H1 (cell line): ENCODE results near the gene FGR.

ENCODE experiments used
- CEBPB ChIP-seq: IDR thresholded peaks from 2 replicates; pipeline ENCODE4 v1.6.1; 2012; ENCODE audit warnings: low read depth, low read length
- EP300 ChIP-seq, 2 experiments: IDR thresholded peaks; 1 replicate in 1 of 2; 2 replicates in 1 of 2; pipeline ENCODE4 v1.6.1; 2011 to 2012; ENCODE audit warnings: low read depth in 2 of 2, low read length in 2 of 2, mild to moderate bottlenecking in 2 of 2, borderline replicate concordance in 1 of 2, inconsistent platforms in 1 of 2, moderate library complexity in 1 of 2
- EZH2 ChIP-seq: fragments of 200-600 bp; sonication (generic); IDR thresholded peaks from 2 replicates; pipeline ENCODE4 v1.7.1; 2012; ENCODE audit warnings: low read depth, mild to moderate bottlenecking, moderate library complexity, low read length, inconsistent platforms; ENCODE audit not compliant: severe bottlenecking
- JUN ChIP-seq: IDR thresholded peaks from 2 replicates; pipeline ENCODE4 v1.6.1; 2011; ENCODE audit warnings: low read depth, mild to moderate bottlenecking, improper control_type of control experiment, low read length
- KDM1A ChIP-seq: fragments of 200-600, 300-600 bp; sonication (generic); IDR thresholded peaks from 2 replicates; pipeline ENCODE4 v1.7.1; 2016; ENCODE audit warnings: mild to moderate bottlenecking, low read length, borderline replicate concordance
- POLR2A ChIP-seq, 2 experiments: IDR thresholded peaks; 1 replicate in 1 of 2; 2 replicates in 1 of 2; pipeline ENCODE4 v1.6.1; 2011; ENCODE audit warnings: low read depth in 2 of 2, low read length in 2 of 2, mild to moderate bottlenecking in 2 of 2; ENCODE audit errors: control extremely low read depth in 1 of 2
- RAD21 ChIP-seq, 2 experiments: IDR thresholded peaks in 1 of 2; conservative IDR thresholded peaks in 1 of 2; 2 replicates each; pipeline ENCODE4 v1.6.1; 2011; ENCODE audit warnings: low read depth in 2 of 2, low read length in 2 of 2, improper control_type of control experiment in 1 of 2, inconsistent platforms in 1 of 2, mild to moderate bottlenecking in 1 of 2, moderate library complexity in 1 of 2
- SIRT6 ChIP-seq: IDR thresholded peaks from one replicate; pipeline ENCODE4 v1.7.1; 2012; ENCODE audit warnings: low read length, inconsistent platforms
- SP2 ChIP-seq: IDR thresholded peaks from 2 replicates; pipeline ENCODE4 v1.6.1; 2012; ENCODE audit warnings: mild to moderate bottlenecking, low read length, inconsistent platforms
- TBP ChIP-seq: IDR thresholded peaks from 2 replicates; pipeline ENCODE4 v1.6.1; 2011; ENCODE audit warnings: low read depth, low read length, improper control_type of control experiment
- ZNF274 ChIP-seq: IDR thresholded peaks from 2 replicates; pipeline ENCODE4 v1.7.0; 2012; ENCODE audit warnings: low read length, borderline replicate concordance; ENCODE audit errors: extremely low read depth
- TF ChIP-seq, protein P1 (sequence below), 3 experiments: IDR thresholded peaks; 1 replicate in 2 of 3; 2 replicates in 1 of 3; pipeline versions ENCODE4 v1.5.1 to v1.6.1; 2011; ENCODE audit warnings: low read length in 3 of 3, mild to moderate bottlenecking in 3 of 3, inconsistent platforms in 2 of 3, low read depth in 1 of 3, moderate library complexity in 1 of 3; ENCODE audit not compliant: insufficient read depth in 1 of 3; ENCODE audit errors: control extremely low read depth in 1 of 3
- TF ChIP-seq, protein P2 (sequence below): IDR thresholded peaks from 2 replicates; pipeline ENCODE4 v1.6.1; 2012; ENCODE audit warnings: inconsistent platforms

DNA sequence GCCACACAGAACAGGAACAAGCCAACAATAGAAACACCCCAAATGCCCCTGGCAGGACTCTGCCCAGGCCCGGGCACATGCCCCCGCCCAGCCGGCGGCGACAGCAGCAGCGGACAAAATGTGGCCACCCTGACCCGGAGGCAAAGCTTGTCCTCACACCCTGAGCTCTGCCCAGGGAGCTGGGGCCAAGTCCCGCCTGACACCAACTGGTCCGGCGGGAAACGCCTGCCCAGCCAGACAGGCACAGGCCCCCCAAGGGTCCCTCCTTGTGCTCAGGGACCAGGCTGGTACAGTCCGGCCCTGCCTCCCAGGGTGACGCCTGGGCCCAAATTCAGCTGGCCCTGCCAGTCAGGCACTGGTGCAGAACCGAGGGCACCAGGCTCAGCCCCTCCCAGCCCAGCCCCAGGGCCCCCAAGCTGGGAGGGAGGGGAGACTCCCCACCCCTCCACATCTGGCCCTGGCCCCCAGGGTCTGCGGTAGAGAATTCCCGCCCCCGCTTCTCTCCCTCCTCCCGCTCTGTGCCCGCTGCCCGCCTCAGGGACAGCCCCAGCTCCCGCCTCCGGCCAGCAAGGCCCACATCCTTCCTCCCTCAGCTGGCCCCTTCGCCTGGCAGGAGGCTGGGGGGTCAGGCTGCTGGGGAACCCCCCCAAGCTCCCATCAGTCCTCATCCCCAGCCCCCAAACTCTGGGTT lies 33.1 kb downstream of the FGR start:
- no peak for TF ChIP-seq RAD21 (IDR thresholded peaks at IDR 0.05 in 1 of 2, conservative IDR thresholded peaks at IDR 0.05 in 1 of 2; ENCODE audit: low read depth in 2 of 2, low read length in 2 of 2)
- TF ChIP-seq, protein P1, sequence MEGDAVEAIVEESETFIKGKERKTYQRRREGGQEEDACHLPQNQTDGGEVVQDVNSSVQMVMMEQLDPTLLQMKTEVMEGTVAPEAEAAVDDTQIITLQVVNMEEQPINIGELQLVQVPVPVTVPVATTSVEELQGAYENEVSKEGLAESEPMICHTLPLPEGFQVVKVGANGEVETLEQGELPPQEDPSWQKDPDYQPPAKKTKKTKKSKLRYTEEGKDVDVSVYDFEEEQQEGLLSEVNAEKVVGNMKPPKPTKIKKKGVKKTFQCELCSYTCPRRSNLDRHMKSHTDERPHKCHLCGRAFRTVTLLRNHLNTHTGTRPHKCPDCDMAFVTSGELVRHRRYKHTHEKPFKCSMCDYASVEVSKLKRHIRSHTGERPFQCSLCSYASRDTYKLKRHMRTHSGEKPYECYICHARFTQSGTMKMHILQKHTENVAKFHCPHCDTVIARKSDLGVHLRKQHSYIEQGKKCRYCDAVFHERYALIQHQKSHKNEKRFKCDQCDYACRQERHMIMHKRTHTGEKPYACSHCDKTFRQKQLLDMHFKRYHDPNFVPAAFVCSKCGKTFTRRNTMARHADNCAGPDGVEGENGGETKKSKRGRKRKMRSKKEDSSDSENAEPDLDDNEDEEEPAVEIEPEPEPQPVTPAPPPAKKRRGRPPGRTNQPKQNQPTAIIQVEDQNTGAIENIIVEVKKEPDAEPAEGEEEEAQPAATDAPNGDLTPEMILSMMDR (IDR thresholded peaks at IDR 0.05; ENCODE audit: control extremely low read depth in 1 of 3, insufficient read depth in 1 of 3, low read depth in 1 of 3, low read length in 3 of 3) = no peak
- no peak for TF ChIP-seq SIRT6
- no peak for TF ChIP-seq EP300 (IDR thresholded peaks at IDR 0.05; ENCODE audit: borderline replicate concordance in 1 of 2, low read depth in 2 of 2, low read length in 2 of 2)
- TF ChIP-seq KDM1A = no peak
- TF ChIP-seq CEBPB = no peak
- no peak for TF ChIP-seq SP2
- no peak for TF ChIP-seq EZH2
- no peak for TF ChIP-seq ZNF274
- TF ChIP-seq, protein P2, sequence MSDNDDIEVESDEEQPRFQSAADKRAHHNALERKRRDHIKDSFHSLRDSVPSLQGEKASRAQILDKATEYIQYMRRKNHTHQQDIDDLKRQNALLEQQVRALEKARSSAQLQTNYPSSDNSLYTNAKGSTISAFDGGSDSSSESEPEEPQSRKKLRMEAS = no peak
- no peak for TF ChIP-seq POLR2A (IDR thresholded peaks at IDR 0.05; ENCODE audit: control extremely low read depth in 1 of 2, low read depth in 2 of 2, low read length in 2 of 2)
- no peak for TF ChIP-seq JUN
- no peak for TF ChIP-seq TBP
